Left forelimb (tissue), 1 donor: ENCODE data around the gene PPP1R18.
A peak's percentile ranks its signal among the peaks of the same experiment; 100 is the strongest.
"Not testable (repeated sequence)": the region's sequence is repeated elsewhere in the genome, so short reads cannot be mapped to it uniquely, and the experiment has no call there.

Experiments used
- DNase-seq: peaks from one replicate; pipeline ENCODE4 v3.0.0-alpha.2; 2018; ENCODE audit warnings: low spot score

PPP1R18 gene

GRCh38 chr6:30719791-30720737, 33.6 kb upstream of the PPP1R18 start, which contains the start of gene TUBB:
TUBB (plus strand) TSS chr6:30720352; CDS start chr6:30720507, 155 bp downstream.
- DNase-seq = peak; percentile 98

- DNase-seq = no peak
These were observed 32.9 kb upstream of the PPP1R18 start for GRCh38 chr6:30719356-30719755.

- DNase-seq = not testable (repeated sequence)
These were observed 31.6 kb upstream of the PPP1R18 start for GRCh38 chr6:30717845-30718720.

GRCh38 chr6:30717129-30717844, 30.8 kb upstream of the PPP1R18 start, which contains the start of gene MDC1:
MDC1 (minus strand) TSS chr6:30717281; CDS start chr6:30715175, 2,106 bp downstream.
- peak; percentile 100 for DNase-seq

- DNase-seq = no peak
These were observed 30.4 kb upstream of the PPP1R18 start for GRCh38 chr6:30716879-30717128.

GRCh38 chr6:30714263-30714662, 27.8 kb upstream of the PPP1R18 start:
- no peak for DNase-seq

GRCh38 chr6:30712441-30712945, 26.0 kb upstream of the PPP1R18 start:
- DNase-seq = no peak

GRCh38 chr6:30711758-30712380, 25.4 kb upstream of the PPP1R18 start:
- DNase-seq = no peak

GRCh38 chr6:30709101-30709868, 22.8 kb upstream of the PPP1R18 start:
- no peak for DNase-seq

- DNase-seq = no peak
These were observed 20.9 kb upstream of the PPP1R18 start for GRCh38 chr6:30707281-30707850.

GRCh38 chr6:30705620-30706019, 19.2 kb upstream of the PPP1R18 start:
- no peak for DNase-seq

- no peak for DNase-seq
These were observed 17.4 kb upstream of the PPP1R18 start for GRCh38 chr6:30703821-30704220.

- DNase-seq = no peak
These were observed 16.6 kb upstream of the PPP1R18 start for GRCh38 chr6:30703011-30703410.

GRCh38 chr6:30700340-30700739, 13.9 kb upstream of the PPP1R18 start:
- DNase-seq = no peak

GRCh38 chr6:30696432-30696831, 10.0 kb upstream of the PPP1R18 start:
- DNase-seq = no peak

- no peak for DNase-seq
These were observed 4.9 kb upstream of the PPP1R18 start for GRCh38 chr6:30691208-30691847.

- peak; percentile 95 for DNase-seq
These were observed 4.2 kb upstream of the PPP1R18 start, which contains the start of gene NRM for GRCh38 chr6:30690403-30691207. NRM (minus strand) TSS chr6:30690984; CDS start chr6:30690974, 10 bp downstream.

- DNase-seq = no peak
These were observed 3.5 kb upstream of the PPP1R18 start for GRCh38 chr6:30689985-30690384.
